H1 (cell line): Measurements from ENCODE around the gene ZDHHC16. TPM values are rescaled to one million over a fixed set of nuclear protein-coding genes. Genes with fewer than 3 reads are reported as not detected.

Source experiments
- CTCF ChIA-PET: fragments of 300-600 bp; sonication (Branson Sonifier 250); formaldehyde crosslinking; loops from one replicate; lab custom pipeline; 2021; ENCODE audit not compliant: partially characterized antibody; lab: Charles Lee
- POLR2A ChIA-PET: fragments of 300-600 bp; sonication (Branson Sonifier 250); formaldehyde crosslinking; loops from one replicate; lab custom pipeline; 2021; ENCODE audit warnings: inconsistent platforms; ENCODE audit not compliant: partially characterized antibody; lab: Charles Lee
- DNase-seq, 2 experiments: peaks; one replicate each; pipeline versions ENCODE4 v3.0.0 to v3.0.0-alpha.2; 2010 to 2022; ENCODE audit warnings: low spot score in 2 of 2, low read depth in 1 of 2, mixed read lengths in 1 of 2
- FAIRE-seq: peaks from 2 replicates; lab custom pipeline; 2011; peaks lifted over from hg19 to GRCh38; lab: Jason Lieb, UNC
- H2AFZ ChIP-seq: 2 replicates; pipeline ENCODE4 v1.8.1; 2012; ENCODE audit warnings: low read length, inconsistent platforms
- H2AK5ac ChIP-seq: 2 replicates; pipeline ENCODE4 v1.6.1; 2013; ENCODE audit warnings: low read depth, low read length
- H2BK120ac ChIP-seq: replicated peaks from 2 replicates; pipeline ENCODE3; 2013; ENCODE audit warnings: low read depth, low read length, inconsistent platforms
- H2BK12ac ChIP-seq: 2 replicates; pipeline ENCODE4 v1.6.1; 2013; ENCODE audit warnings: low read depth, low read length
- H2BK15ac ChIP-seq: 2 replicates; pipeline ENCODE4 v1.6.1; 2013; ENCODE audit warnings: low read length
- H2BK20ac ChIP-seq: 2 replicates; pipeline ENCODE4 v1.6.1; 2013; ENCODE audit warnings: low read length
- H2BK5ac ChIP-seq: 2 replicates; pipeline ENCODE4 v1.6.1; 2013; ENCODE audit warnings: low read depth, low read length
- H3K14ac ChIP-seq: 2 replicates; pipeline ENCODE4 v1.6.1; 2013; ENCODE audit warnings: inconsistent platforms; ENCODE audit not compliant: insufficient read length
- H3K18ac ChIP-seq: 2 replicates; pipeline ENCODE4 v1.6.1; 2013; ENCODE audit warnings: low read length; ENCODE audit errors: extremely low read depth
- H3K23ac ChIP-seq: 2 replicates; pipeline ENCODE4 v1.6.1; 2013; ENCODE audit warnings: inconsistent platforms; ENCODE audit not compliant: insufficient read length
- H3K23me2 ChIP-seq: 2 replicates; pipeline ENCODE4 v1.6.1; 2013; ENCODE audit warnings: low read depth, low read length
- H3K27ac ChIP-seq: 2 replicates; pipeline ENCODE4 v1.6.1; 2011; ENCODE audit warnings: low read depth, low read length, inconsistent platforms
- H3K27me3 ChIP-seq, 4 experiments: replicated peaks in 1 of 4; 1 replicate in 1 of 4; 2 replicates in 3 of 4; pipeline versions ENCODE4 v1.6.1 to v1.8.1; 2011 to 2013; ENCODE audit warnings: low read length in 3 of 4, mild to moderate bottlenecking in 3 of 4, inconsistent platforms in 2 of 4, mixed read lengths in 2 of 4, moderate library complexity in 1 of 4; ENCODE audit not compliant: control insufficient read depth in 3 of 4, insufficient read depth in 3 of 4; ENCODE audit errors: extremely low read depth in 1 of 4
- H3K36me3 ChIP-seq, 4 experiments: 2 replicates each; pipeline versions ENCODE4 v1.6.1 to v1.8.1; 2011 to 2013; ENCODE audit warnings: mild to moderate bottlenecking in 4 of 4, low read length in 3 of 4, moderate library complexity in 2 of 4, control low read depth in 1 of 4, inconsistent platforms in 1 of 4; ENCODE audit not compliant: insufficient read depth in 4 of 4, control insufficient read depth in 2 of 4
- H3K4ac ChIP-seq: replicated peaks from 2 replicates; pipeline ENCODE3; 2013; ENCODE audit warnings: low read length, low read depth, mixed read lengths, inconsistent platforms; ENCODE audit not compliant: insufficient read length
- H3K4me1 ChIP-seq, 4 experiments: replicated peaks in 1 of 4; 1 replicate in 1 of 4; 2 replicates in 3 of 4; pipeline versions ENCODE4 v1.6.1 to v1.8.1; 2011 to 2013; ENCODE audit warnings: low read length in 3 of 4, inconsistent platforms in 2 of 4, mixed read lengths in 1 of 4; ENCODE audit not compliant: insufficient read depth in 4 of 4, control insufficient read depth in 3 of 4
- H3K4me2 ChIP-seq, 2 experiments: 2 replicates each; pipeline versions ENCODE4 v1.6.1 to v1.8.1; 2011 to 2013; ENCODE audit warnings: low read depth in 2 of 2, low read length in 2 of 2, control low read depth in 1 of 2, inconsistent platforms in 1 of 2, mild to moderate bottlenecking in 1 of 2; ENCODE audit not compliant: insufficient read depth in 1 of 2
- H3K4me3 ChIP-seq, 4 experiments: fragments of 200-600, 300-600 bp in 1 of 4; sonication (generic), shearing (Covaris generic), sonication (Bioruptor Twin) in 1 of 4; 2 replicates each; pipeline versions ENCODE4 v1.5.1 to v1.8.1; 2011 to 2016; ENCODE audit warnings: low read length in 4 of 4, low read depth in 3 of 4, control low read depth in 2 of 4, inconsistent platforms in 2 of 4, mild to moderate bottlenecking in 2 of 4, mixed read lengths in 1 of 4, moderate library complexity in 1 of 4; ENCODE audit not compliant: insufficient read depth in 2 of 4; ENCODE audit errors: extremely low read depth in 1 of 4
- H3K56ac ChIP-seq: replicated peaks from 2 replicates; pipeline ENCODE3; 2013; ENCODE audit warnings: low read depth, mild to moderate bottlenecking, mixed read lengths, low read length, inconsistent platforms; ENCODE audit not compliant: insufficient read length
- H3K79me1 ChIP-seq: 2 replicates; pipeline ENCODE4 v1.6.1; 2013; ENCODE audit warnings: low read depth, low read length, control low read depth
- H3K79me2 ChIP-seq, 2 experiments: 2 replicates each; pipeline versions ENCODE4 v1.6.1 to v1.8.1; 2012 to 2013; ENCODE audit warnings: low read length in 2 of 2, mild to moderate bottlenecking in 2 of 2, inconsistent platforms in 1 of 2; ENCODE audit not compliant: insufficient read depth in 2 of 2, control insufficient read depth in 1 of 2
- H3K9ac ChIP-seq, 4 experiments: replicated peaks in 1 of 4; 1 replicate in 1 of 4; 2 replicates in 3 of 4; pipeline versions ENCODE4 v1.6.1 to v1.8.1; 2011 to 2013; ENCODE audit warnings: low read depth in 3 of 4, low read length in 3 of 4, control low read depth in 2 of 4, mild to moderate bottlenecking in 2 of 4, moderate library complexity in 2 of 4, inconsistent platforms in 1 of 4; ENCODE audit errors: extremely low read depth in 1 of 4
- H3K9me3 ChIP-seq, 2 experiments: 2 replicates each; pipeline versions ENCODE4 v1.6.1 to v1.8.1; 2012 to 2013; ENCODE audit warnings: mild to moderate bottlenecking in 2 of 2, moderate library complexity in 2 of 2, control low read depth in 1 of 2, inconsistent platforms in 1 of 2, low read depth in 1 of 2, low read length in 1 of 2, mixed read lengths in 1 of 2; ENCODE audit not compliant: insufficient read depth in 2 of 2
- H4K20me1 ChIP-seq, 2 experiments: replicated peaks in 1 of 2; 2 replicates each; pipeline versions ENCODE3 to v1.8.1; 2011 to 2013; ENCODE audit warnings: inconsistent platforms in 2 of 2, low read length in 2 of 2, mild to moderate bottlenecking in 1 of 2; ENCODE audit not compliant: insufficient read depth in 2 of 2, control insufficient read depth in 1 of 2
- H4K5ac ChIP-seq: 2 replicates; pipeline ENCODE4 v1.6.1; 2013; ENCODE audit warnings: low read length, low read depth, mixed read lengths, inconsistent platforms; ENCODE audit not compliant: insufficient read length
- H4K8ac ChIP-seq: 2 replicates; pipeline ENCODE4 v1.8.0; 2013; ENCODE audit warnings: mild to moderate bottlenecking, moderate library complexity, low read length, inconsistent platforms; ENCODE audit not compliant: insufficient read depth; ENCODE audit errors: extremely low read depth
- H4K91ac ChIP-seq: replicated peaks from 2 replicates; pipeline ENCODE3; 2013; ENCODE audit warnings: low read length, mixed read lengths, inconsistent platforms; ENCODE audit not compliant: insufficient read length
- ASH2L ChIP-seq: fragments of 200-600, 300-600 bp; sonication (generic); IDR thresholded peaks from one replicate; pipeline ENCODE4 v1.7.1; 2017; ENCODE audit warnings: low read length
- CHD1 ChIP-seq: IDR thresholded peaks from 2 replicates; pipeline ENCODE4 v1.6.1; 2012; ENCODE audit warnings: low read depth, low read length, improper control_type of control experiment
- KDM1A ChIP-seq: fragments of 200-600, 300-600 bp; sonication (generic); IDR thresholded peaks from 2 replicates; pipeline ENCODE4 v1.7.1; 2016; ENCODE audit warnings: mild to moderate bottlenecking, low read length, borderline replicate concordance
- RAD21 ChIP-seq, 2 experiments: IDR thresholded peaks in 1 of 2; conservative IDR thresholded peaks in 1 of 2; 2 replicates each; pipeline ENCODE4 v1.6.1; 2011; ENCODE audit warnings: low read depth in 2 of 2, low read length in 2 of 2, improper control_type of control experiment in 1 of 2, inconsistent platforms in 1 of 2, mild to moderate bottlenecking in 1 of 2, moderate library complexity in 1 of 2
- TCF12 ChIP-seq: IDR thresholded peaks from 2 replicates; pipeline ENCODE4 v1.6.1; 2011; ENCODE audit warnings: low read depth, mild to moderate bottlenecking, low read length
- whole genome bisulfite sequencing, 2 experiments: shearing (Covaris generic) in 1 of 2; methylation state at CpG; one replicate each; pipeline versions ENCODE4 v1.1.6 to v1.1.7; 2013 to 2015; ENCODE audit warnings: low lambda C conversion rate in 2 of 2, mixed read lengths in 2 of 2, inconsistent platforms in 1 of 2, low coverage in 1 of 2, missing lambda C conversion rate in 1 of 2; ENCODE audit not compliant: insufficient replicate concordance in 2 of 2, insufficient coverage in 1 of 2, insufficient read length in 1 of 2; ENCODE audit errors: extremely low coverage in 1 of 2, missing lambda C conversion rate in 1 of 2; 5-methylcytosine and 5-hydroxymethylcytosine counted together
- polyA plus RNA-seq, 7 experiments: library from polyadenylated mRNA; depleted of rRNA in 3 of 7; stranded (reverse) in 5 of 7; unstranded in 2 of 7; fragments of >200 nt in 5 of 7; fragments of 200-250 nt in 2 of 7; gene quantifications; 1 replicate in 5 of 7; 2 replicates in 1 of 7; 4 replicates in 1 of 7; pipeline versions ENCODE4 v1.2.1 to v1.2.3, GENCODE V29; 2011 to 2013; ENCODE audit warnings: missing spikeins in 2 of 7, mixed read lengths in 2 of 7
- total RNA-seq: library from RNA; stranded (reverse); fragmentation: NEBNext Ultra II Directional; extraction: Animal tissue kit (Norgen Biotek cat#: 25700); gene quantifications from 2 replicates; pipeline ENCODE4 v1.2.1, GENCODE V29; 2021
- TF ChIP-seq, protein P1 (sequence below): IDR thresholded peaks from 2 replicates; pipeline ENCODE4 v1.6.1; 2011; ENCODE audit warnings: low read depth, mild to moderate bottlenecking, low read length; ENCODE audit not compliant: insufficient read depth

Gene ZDHHC16
- total and polyA plus RNA-seq, 2 of the 8 experiments (the other 6 are each of a cell fraction or from before 2014, with no cell fraction given) = 45.9 to 108 TPM

DNA sequence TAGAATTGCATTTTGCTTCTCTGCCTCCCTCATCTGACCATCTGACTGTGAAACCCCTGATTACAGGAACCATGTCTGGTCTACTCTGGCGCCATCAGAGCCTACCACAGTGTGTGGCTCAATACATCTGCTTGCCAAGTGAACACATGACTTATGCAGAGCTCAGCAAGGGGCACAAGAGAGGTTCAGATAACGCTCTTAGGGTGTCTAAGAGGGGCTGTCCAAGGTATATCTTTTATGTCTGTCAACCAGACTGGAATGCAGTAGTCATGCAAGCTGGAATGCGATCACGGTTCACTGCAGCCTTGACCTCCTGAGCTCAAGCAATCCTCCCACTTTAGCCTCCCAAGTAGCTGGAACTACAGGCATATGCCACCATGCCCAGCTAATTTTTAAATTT is 34.6 kb upstream of the ZDHHC16 start:
- CTCF ChIA-PET = interaction anchor here (0.6 to 9.8 kb wide), 7 partner anchors 10 to 897 kb away, joined by 3 to 128 read pairs (median 4); partner anchors contain the start of genes PGAM1, RRP12 and TLL2
- 92% methylated on average over 4 of the region's 4 CpGs; no CpG with 5 or more reads in 1 of the 2 experiments for WGBS, 2 experiments
- Histone ChIP-seq H4K91ac (no peak overlapping the region), H3K9ac (no peak overlapping the region), H3K4me1 (no peaks in the 10 kb centered on the region), H3K4ac (peak overlapping the region; percentile 62), H3K79me2 (no peaks in the 10 kb centered on the region), H3K56ac (no peak overlapping the region), H3K14ac (no peak overlapping the region), H2BK120ac (no peak overlapping the region), H3K36me3 (no peaks in the 10 kb centered on the region), H3K4me2 (no peak overlapping the region)
- TF ChIP-seq TCF12 = no peak
- no peak for TF ChIP-seq KDM1A
- TF ChIP-seq, protein P1, sequence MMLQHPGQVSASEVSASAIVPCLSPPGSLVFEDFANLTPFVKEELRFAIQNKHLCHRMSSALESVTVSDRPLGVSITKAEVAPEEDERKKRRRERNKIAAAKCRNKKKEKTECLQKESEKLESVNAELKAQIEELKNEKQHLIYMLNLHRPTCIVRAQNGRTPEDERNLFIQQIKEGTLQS = no peak
- no peak for TF ChIP-seq ASH2L
- TF ChIP-seq RAD21 (IDR thresholded peaks at IDR 0.05 in 1 of 2, conservative IDR thresholded peaks at IDR 0.05 in 1 of 2; ENCODE audit: low read depth in 2 of 2, low read length in 2 of 2) = no peak
- no peak for TF ChIP-seq CHD1
- TF ChIP-seq, all 59 proteins: peak for 0
- Histone ChIP-seq H3K27me3 (no peaks in the 10 kb centered on the region), H3K4me3 (no peak overlapping the region), H3K79me1 (no peaks in the 10 kb centered on the region; the same call in 1 of the 2 replicates), H2BK15ac (0 out of 2 replicates have a peak overlapping the region, but pooled peaks have one; percentile 31), H2AFZ (no peak overlapping the region), H4K8ac (no peak overlapping the region), H3K27ac (no peak overlapping the region), H4K5ac (no peak overlapping the region), H3K23ac (no peak overlapping the region), H2BK12ac (no peak overlapping the region), H2AK5ac (no peak overlapping the region), H3K18ac (no peak overlapping the region), H2BK5ac (no peak overlapping the region), H3K9me3 (no peaks in the 10 kb centered on the region), H3K23me2 (peaks cover 2% of the 10 kb centered on the region; the same call in 1 of the 2 replicates), H2BK20ac (no peak overlapping the region), H4K20me1 (no peaks in the 10 kb centered on the region)
- FAIRE-seq (no peak), DNase-seq (no peak)
- POLR2A ChIA-PET = interaction anchor here (0.9 to 1.6 kb wide), 6 partner anchors 10 to 23 kb away, joined by 3 to 6 read pairs (median 4); partner anchors contain the start of gene RRP12
